Hepatocyte (in vitro differentiated cells): Measurements from ENCODE around the gene MTHFR. TPM values are rescaled to one million over a fixed set of nuclear protein-coding genes. Genes with fewer than 3 reads are reported as not detected.

Experiments used
- DNase-seq: peaks from one replicate; pipeline ENCODE4 v3.0.0-alpha.2; 2016; ENCODE audit warnings: low spot score
- H2AFZ ChIP-seq: fragments of 200-600 bp; sonication (generic); 2 replicates; pipeline ENCODE4 v1.6.0; 2016; ENCODE audit warnings: antibody characterized with exemption, mild to moderate bottlenecking
- H3K27ac ChIP-seq: fragments of 200-600 bp; sonication (generic); 2 replicates; pipeline ENCODE4 v1.5.1; 2016; ENCODE audit warnings: mild to moderate bottlenecking
- H3K27me3 ChIP-seq: fragments of 200-600 bp; sonication (generic); 2 replicates; pipeline ENCODE4 v1.6.1; 2016
- H3K36me3 ChIP-seq: fragments of 200-600 bp; sonication (generic); replicated peaks from 2 replicates; pipeline ENCODE4 v1.5.1; 2016; ENCODE audit warnings: low read depth; ENCODE audit not compliant: insufficient read depth
- H3K4me1 ChIP-seq: fragments of 200-600 bp; sonication (generic); 2 replicates; pipeline ENCODE4 v1.5.1; 2016; ENCODE audit warnings: mild to moderate bottlenecking, moderate library complexity; ENCODE audit not compliant: insufficient read depth
- H3K4me2 ChIP-seq: fragments of 200-600 bp; sonication (generic); 2 replicates; pipeline ENCODE4 v1.6.0; 2016
- H3K4me3 ChIP-seq: fragments of 200-600 bp; sonication (generic); 2 replicates; pipeline ENCODE4 v1.5.1; 2016; ENCODE audit warnings: mild to moderate bottlenecking
- H3K79me2 ChIP-seq: fragments of 200-600 bp; sonication (generic); 2 replicates; pipeline ENCODE4 v1.6.0; 2017; ENCODE audit warnings: mild to moderate bottlenecking
- H3K9me2 ChIP-seq: fragments of 200-600 bp; sonication (generic); replicated peaks from 2 replicates; pipeline ENCODE4 v1.6.0; 2017; ENCODE audit warnings: mild to moderate bottlenecking; ENCODE audit not compliant: insufficient read depth
- H3K9me3 ChIP-seq: fragments of 200-600 bp; sonication (generic); 2 replicates; pipeline ENCODE4 v1.5.1; 2016; ENCODE audit warnings: low read depth, mild to moderate bottlenecking
- H4K20me1 ChIP-seq: fragments of 200-600 bp; sonication (generic); 2 replicates; pipeline ENCODE4 v1.6.0; 2016; ENCODE audit warnings: mild to moderate bottlenecking; ENCODE audit not compliant: insufficient read depth, poor library complexity, severe bottlenecking
- CTCF ChIP-seq: fragments of 200-600 bp; sonication (generic); IDR thresholded peaks from 2 replicates; pipeline ENCODE4 v1.5.1; 2016; ENCODE audit warnings: antibody characterized with exemption, mild to moderate bottlenecking; ENCODE audit not compliant: poor library complexity
- EZH2 ChIP-seq: fragments of 200-600 bp; sonication (generic); IDR thresholded peaks from 2 replicates; pipeline ENCODE4 v1.6.1; 2016; ENCODE audit warnings: antibody characterized with exemption, mild to moderate bottlenecking, borderline replicate concordance
- EZH2phosphoT487 ChIP-seq: fragments of 200-600 bp; sonication (generic); IDR thresholded peaks from one replicate; pipeline ENCODE4 v1.6.1; 2018; ENCODE audit warnings: antibody characterized with exemption, mild to moderate bottlenecking, low read depth, moderate library complexity; ENCODE audit not compliant: unreplicated experiment, severe bottlenecking
- WGBS: methylation state at CpG from one replicate; pipeline ENCODE4 v1.1.6; 2016; ENCODE audit warnings: low lambda C conversion rate; ENCODE audit errors: missing lambda C conversion rate; 5-methylcytosine and 5-hydroxymethylcytosine counted together
- polyA plus RNA-seq: library from polyadenylated mRNA; unstranded; fragments of >200 nt; fragmentation: Nextera tagmentation; extraction: Ambion mirVana; gene quantifications from 2 replicates; pipeline ENCODE4 v1.2.1, GENCODE V29; 2016
- total RNA-seq: library from RNA; depleted of rRNA; stranded (reverse); fragments of >200 nt; gene quantifications from 2 replicates; pipeline ENCODE4 v1.2.3, GENCODE V29; 2014

The MTHFR gene
- total and polyA plus RNA-seq, 2 experiments from 2014 or later: 17.6 to 31.0 TPM

- H3K4me2 ChIP-seq: no peak overlapping the region
- H3K4me1 ChIP-seq: no peaks in the 10 kb centered on the region
- H3K9me2 ChIP-seq: no peaks in the 10 kb centered on the region
- no peak for DNase-seq
- 97% methylated on average over 1 of the region's 1 CpG for WGBS
- H3K27ac ChIP-seq: no peak overlapping the region
- H3K27me3 ChIP-seq: peaks cover 11% of the 10 kb centered on the region
- H2AFZ ChIP-seq: no peak overlapping the region
- TF ChIP-seq CTCF: no peak
- TF ChIP-seq EZH2phosphoT487: no peak
- no peak for TF ChIP-seq EZH2
- H3K36me3 ChIP-seq: no peaks in the 10 kb centered on the region
- H3K79me2 ChIP-seq: no peaks in the 10 kb centered on the region
- no peak overlapping the region for H3K4me3 ChIP-seq
- no peaks in the 10 kb centered on the region for H3K9me3 ChIP-seq
- no peaks in the 10 kb centered on the region for H4K20me1 ChIP-seq
These were observed 48.7 kb downstream of the MTHFR start for GRCh38 chr1:11757047-11757446.

- no peaks in the 10 kb centered on the region for H3K4me1 ChIP-seq
- H3K27ac ChIP-seq: no peak overlapping the region
- DNase-seq: no peak
- H3K79me2 ChIP-seq: no peaks in the 10 kb centered on the region
- no peak overlapping the region for H3K4me2 ChIP-seq
- no peaks in the 10 kb centered on the region for H3K9me2 ChIP-seq
- WGBS: 65% methylated on average over 7 of the region's 7 CpGs
- TF ChIP-seq CTCF (no peak), EZH2phosphoT487 (no peak), EZH2 (no peak)
- no peak overlapping the region for H2AFZ ChIP-seq
- H3K36me3 ChIP-seq: no peaks in the 10 kb centered on the region
- no peaks in the 10 kb centered on the region for H3K9me3 ChIP-seq
- no peaks in the 10 kb centered on the region for H3K27me3 ChIP-seq
- H3K4me3 ChIP-seq: no peak overlapping the region
- no peaks in the 10 kb centered on the region for H4K20me1 ChIP-seq
These were observed 52.1 kb downstream of the MTHFR start for GRCh38 chr1:11753555-11754208.

- no peaks in the 10 kb centered on the region for H4K20me1 ChIP-seq
- no peak overlapping the region for H3K4me2 ChIP-seq
- no peaks in the 10 kb centered on the region for H3K36me3 ChIP-seq
- H3K9me3 ChIP-seq: no peaks in the 10 kb centered on the region
- no peak overlapping the region for H3K27ac ChIP-seq
- no peak for DNase-seq
- no peak for TF ChIP-seq EZH2phosphoT487
- TF ChIP-seq EZH2: no peak
- TF ChIP-seq CTCF: no peak
- no peaks in the 10 kb centered on the region for H3K27me3 ChIP-seq
- no peak overlapping the region for H2AFZ ChIP-seq
- H3K79me2 ChIP-seq: no peaks in the 10 kb centered on the region
- no peak overlapping the region for H3K4me3 ChIP-seq
- H3K4me1 ChIP-seq: no peaks in the 10 kb centered on the region
- H3K9me2 ChIP-seq: no peaks in the 10 kb centered on the region
- 69% methylated on average over 16 of the region's 17 CpGs for WGBS
These were observed 53.2 kb downstream of the MTHFR start for GRCh38 chr1:11752359-11753088.
